Stimulated activated CD4-positive, alpha-beta T cell treated with anti-CD3 and anti-CD28 coated beads, TNF-alpha, amount 100 ng/mL, for 24 hours (primary cell): ENCODE results near the gene SLC16A10.
"Not testable (repeated sequence)": the region's sequence is repeated elsewhere in the genome, so short reads cannot be mapped to it uniquely, and the experiment has no call there.

Experiments used
- DNase-seq, 3 experiments: peaks; one replicate each; pipeline ENCODE4 v3.0.0-alpha.2; 2020; ENCODE audit warnings: low read depth in 3 of 3

Gene SLC16A10

DNA sequence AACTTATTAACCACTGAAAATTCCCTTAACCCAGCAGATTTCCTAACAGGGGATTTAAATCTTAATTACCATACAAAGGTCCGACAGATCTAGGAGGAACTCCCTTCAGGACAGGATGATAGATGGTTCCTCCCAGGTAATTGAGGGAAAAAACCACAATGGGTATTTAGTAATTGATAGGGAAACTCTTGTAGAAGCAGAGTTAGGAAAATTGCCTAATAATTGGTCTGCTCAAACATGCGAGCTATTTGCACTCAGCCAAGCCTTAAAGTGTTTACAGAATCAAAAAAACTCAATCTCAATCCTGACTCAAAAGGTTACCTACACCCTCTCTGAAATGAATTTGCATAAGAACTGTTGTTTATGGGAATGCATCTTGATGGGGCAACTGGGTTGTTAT is 45.4 kb downstream of the SLC16A10 start:
- DNase-seq: not testable (repeated sequence)

DNA sequence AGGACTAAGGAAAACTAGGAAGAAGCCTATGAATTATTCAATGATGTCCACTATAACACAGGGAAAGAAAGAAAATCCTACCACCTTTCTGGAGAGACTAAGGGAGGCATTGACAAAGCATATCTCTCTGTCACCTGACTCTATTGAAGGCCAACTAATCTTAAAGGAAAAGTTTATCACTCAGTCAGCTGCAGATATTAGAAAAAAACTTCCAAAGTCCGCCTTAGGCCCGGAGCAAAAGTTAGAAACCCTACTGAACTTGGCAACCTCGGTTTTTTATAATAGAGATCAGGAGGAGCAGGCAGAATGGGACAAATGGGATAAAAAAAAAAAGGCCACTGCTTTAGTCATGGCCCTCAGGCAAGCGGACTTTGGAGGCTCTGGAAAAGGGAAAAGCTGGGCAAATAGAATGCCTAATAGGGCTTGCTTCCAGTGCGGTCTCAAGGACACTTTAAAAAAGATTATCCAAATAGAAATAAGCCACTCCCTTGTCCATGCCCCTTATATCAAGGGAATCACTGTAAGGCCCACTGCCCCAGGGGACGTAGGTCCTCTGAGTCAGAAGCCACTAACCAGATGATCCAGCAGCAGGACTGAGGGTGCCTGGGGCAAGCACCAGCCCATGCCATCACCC is 47.0 kb downstream of the SLC16A10 start:
- not testable (repeated sequence) for DNase-seq

DNA sequence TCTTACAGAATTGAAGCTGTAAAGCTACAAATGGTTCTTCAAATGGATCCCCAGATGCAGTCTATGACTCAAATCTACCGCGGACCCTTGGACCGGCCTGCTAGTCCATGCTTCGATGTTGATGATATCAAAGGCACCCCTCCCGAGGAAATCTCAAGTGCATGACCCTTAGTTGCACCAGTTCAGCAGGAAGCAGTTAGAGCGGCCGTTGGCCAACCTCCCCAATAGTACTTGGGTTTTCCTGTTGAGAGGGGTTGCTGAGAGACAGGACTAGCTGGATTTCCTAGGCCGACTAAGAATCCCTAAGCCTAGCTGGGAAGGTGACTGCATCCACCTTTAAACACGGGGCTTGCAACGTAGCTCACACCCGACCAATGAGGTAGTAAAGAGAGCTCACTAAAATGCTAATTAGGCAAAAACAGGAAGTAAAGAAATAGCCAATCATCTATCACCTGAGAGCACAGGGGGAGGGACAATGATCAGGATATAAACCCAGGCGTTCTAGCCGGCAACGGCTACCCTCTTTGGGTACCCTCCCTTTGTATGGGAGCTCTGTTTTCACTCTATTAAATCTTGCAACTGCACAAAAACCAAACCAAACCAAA is 50.3 kb downstream of the SLC16A10 start:
- not testable (repeated sequence) for DNase-seq

DNA sequence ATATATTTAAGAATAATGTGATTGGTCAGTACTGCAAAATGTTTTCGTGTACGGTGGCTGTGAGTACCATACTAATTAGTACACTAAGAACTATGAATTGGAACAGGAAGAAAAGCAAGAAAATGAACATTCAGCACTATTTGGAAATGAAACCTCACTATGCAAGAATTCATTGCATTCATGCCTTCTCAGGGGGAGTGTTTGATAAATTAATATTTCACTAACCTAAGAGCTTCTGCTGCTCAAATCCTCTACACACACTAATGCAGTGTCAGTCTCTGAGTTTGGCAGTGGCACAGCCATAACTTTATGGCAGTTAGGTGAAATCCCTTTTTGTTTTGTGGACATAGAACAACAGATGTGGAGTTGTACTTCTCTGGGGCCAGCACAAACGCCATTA is 60.1 kb downstream of the SLC16A10 start:
- no peak for DNase-seq

DNA sequence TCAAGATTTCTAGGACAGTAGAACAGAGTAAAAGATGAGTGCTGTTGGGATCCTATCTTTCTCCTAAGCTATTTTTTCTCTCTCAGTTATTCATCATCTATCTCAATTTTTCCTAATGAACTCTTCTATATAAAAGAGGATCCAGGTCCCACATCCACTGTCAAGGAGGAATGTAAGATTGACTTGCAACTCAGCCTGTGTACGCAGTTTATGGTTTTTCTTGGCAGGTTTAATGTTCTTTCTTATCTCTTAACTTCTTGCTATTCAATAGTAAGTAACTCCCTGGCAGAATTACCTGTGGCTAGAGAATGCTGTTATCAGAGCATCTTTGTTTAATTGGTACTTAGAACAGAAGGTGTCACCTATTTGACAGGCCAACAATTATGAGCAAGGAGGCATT is 60.8 kb downstream of the SLC16A10 start:
- no peak for DNase-seq

DNA sequence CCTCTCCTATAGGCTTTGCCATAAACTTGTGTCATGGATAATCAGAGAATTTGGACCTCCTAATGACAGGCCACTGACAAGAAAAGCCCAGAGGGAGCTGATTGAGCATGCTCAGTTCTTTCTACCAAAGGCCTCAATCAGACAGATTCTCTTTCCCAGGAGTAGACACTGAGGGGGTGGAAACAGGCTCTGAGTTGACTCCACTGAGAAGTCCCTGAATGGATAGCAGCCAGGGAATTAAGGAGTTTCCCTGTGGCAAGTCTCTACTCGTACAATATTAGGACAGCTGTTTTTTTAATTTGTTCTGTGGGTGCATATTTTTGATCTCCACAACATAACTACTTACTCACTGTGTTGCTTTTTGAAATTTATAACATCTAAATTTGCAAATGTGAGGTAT is 63.3 kb downstream of the SLC16A10 start:
- no peak for DNase-seq

DNA sequence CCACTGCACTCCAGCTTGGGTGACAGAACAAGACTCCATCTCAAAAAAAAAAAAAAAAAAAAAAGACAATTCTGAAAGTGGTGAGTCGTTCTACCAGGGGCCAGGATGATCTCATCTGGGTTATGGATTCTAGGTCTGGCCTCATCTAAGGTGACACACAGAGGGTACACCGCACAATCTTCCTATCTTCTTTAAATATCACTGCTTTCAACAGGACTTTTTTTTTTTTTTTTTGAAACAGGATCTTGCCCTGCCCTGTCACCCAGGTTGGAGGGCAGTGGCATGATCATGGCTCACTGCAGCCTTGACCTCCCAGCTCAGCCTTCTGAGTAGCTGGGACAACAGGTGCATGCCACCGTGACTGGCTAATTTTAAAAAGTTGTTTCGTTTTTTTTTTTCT is 67.7 kb downstream of the SLC16A10 start:
- peak in 1 of 3 experiments; percentile 7 for DNase-seq

DNA sequence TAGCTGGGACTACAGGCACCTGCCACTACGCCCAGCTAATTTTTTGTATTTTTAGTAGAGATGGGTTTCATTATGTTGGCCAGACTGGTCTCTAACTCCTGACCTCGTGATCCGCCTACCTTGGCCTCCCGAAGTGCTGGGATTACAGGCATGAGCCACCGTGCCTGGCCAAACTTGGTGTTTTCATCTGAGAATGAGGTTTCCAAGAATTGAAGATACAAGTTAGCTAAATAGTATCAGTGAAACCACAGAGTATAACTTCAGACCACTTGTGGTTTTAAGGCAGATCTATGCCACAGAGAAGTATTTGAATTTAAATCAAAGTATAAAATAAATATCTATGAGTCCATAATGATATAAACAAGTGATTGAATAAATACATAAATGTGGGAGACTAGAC is 70.1 kb downstream of the SLC16A10 start:
- peak in 1 of 3 experiments; percentile 11 for DNase-seq

DNA sequence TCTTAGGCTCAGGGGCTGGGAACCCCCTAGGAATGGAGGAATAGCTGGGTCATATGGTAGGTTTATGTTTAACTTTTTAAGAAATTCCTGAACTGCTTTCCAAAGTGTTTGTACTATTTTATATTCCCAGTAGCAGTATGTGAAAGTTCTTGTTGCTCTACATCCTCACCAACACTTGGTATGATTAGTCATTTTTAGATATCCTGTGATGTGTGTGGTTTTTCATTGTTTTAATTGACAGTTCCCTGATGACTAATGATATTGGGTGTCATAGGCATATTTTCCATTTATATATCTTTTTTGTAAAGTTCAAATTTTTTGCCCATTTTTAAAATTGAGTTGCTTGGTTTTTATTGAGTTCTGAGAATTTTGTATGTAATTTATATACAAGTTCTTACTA is 72.3 kb downstream of the SLC16A10 start:
- no peak for DNase-seq

DNA sequence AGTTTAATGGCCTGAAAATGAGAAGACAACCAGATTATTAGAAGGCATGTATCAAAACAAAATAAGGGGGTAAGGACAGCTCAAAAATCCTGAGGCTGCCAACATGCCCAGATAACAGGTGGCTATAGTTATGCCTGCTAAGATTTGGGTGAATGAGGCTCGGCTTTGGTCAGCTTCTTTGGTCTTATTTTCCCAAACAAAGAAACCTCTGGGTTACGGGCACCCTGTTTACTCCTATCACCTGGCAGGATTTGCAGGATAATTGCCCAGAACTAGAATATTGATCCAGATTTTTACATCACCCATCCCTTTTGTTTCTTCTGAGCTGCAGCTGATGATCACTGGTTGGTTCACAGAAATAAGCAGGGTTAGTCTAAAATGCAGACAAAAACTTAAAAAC is 74.3 kb downstream of the SLC16A10 start:
- no peak for DNase-seq

DNA sequence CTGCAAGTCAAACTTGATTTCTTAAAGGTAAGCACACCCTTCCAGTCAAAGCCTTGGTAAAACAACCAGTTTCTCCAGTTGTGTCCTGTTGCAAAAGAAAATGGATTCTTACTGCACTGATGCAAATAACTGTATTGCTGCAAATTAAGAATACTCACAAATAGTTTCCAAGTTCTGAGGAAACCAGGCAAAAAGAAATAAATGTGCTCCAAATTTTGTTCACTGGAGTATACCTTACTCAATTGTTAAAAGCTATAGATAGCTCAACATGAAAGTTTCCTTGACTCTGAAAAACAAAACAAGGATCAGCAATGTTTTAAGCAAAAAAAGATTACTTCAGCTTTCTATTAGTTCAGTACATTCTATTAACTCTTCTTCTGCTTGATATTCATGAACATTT is 75.2 kb downstream of the SLC16A10 start:
- no peak for DNase-seq

DNA sequence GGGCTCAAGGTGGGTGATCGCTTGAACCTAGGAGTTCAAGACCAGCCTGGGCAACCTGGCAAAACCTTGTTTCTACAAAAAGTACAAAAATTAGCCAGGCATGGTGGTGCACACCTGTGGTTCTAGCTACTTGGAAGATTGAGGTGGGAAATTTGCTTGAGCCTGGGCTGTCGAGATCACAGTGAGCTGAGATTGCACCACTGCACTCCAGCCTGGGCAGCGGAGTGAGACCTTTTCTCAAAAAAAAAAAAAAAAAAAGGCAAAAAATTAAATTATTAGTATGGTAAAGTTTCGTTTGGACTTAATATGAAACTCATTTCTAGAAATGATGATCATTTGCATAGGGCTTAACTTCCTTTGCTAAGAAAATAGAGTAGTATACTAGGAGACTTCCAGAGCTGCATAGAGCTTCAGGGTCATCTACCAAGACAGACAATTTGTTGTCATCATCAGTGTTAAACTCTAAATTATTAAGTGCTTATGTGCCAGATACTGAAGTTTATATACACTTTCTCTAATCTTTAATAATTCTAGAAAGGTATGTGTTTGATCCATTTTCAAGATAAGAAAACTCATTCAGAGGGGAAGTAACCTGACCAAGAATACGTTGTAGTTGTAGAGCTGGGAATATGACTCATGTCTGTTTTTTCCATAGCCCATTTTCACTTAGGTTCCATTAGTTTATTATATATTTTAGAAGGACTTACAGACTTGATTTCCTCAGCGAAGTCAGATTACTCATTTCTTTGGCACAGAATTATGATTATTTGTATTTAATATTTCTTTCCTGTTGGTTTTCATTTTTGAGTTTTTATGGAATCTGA is 84.5 kb downstream of the SLC16A10 start:
- DNase-seq: no peak

DNA sequence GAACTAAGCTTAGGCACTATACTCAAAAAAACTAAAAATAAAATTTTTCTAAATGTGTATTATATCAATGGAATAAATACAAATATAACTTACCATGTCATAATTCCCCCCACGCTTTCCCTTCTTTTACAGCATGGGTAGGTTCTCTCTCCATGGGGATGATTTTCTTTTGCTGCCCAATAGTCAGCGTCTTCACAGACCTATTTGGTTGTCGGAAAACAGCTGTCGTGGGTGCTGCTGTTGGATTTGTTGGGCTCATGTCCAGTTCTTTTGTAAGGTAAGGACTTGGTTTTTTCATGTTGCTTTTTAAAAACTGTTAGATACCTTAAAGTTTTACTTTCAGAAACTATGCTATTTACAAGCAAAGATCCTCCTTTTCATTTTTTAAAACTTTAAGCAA is 85.3 kb downstream of the SLC16A10 start:
- DNase-seq: no peak

DNA sequence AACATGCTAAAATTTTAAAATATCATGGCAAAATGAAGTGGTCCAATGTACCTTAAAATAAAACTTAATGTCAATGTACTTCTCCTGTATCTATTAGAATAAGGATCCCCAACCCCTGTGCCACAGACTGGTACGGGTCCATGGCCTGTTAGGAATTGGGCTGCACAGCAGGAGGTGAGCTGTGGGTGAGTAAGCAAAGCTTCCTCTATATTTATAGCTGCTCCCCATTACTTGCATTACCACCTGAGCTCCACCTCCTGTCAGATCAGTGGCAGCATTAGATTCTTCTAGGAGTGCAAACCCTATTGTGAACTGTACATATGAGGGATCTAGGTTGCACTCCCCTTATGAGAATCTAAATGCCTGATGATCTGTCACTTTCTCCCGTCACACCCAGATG is 86.0 kb downstream of the SLC16A10 start:
- DNase-seq: no peak

DNA sequence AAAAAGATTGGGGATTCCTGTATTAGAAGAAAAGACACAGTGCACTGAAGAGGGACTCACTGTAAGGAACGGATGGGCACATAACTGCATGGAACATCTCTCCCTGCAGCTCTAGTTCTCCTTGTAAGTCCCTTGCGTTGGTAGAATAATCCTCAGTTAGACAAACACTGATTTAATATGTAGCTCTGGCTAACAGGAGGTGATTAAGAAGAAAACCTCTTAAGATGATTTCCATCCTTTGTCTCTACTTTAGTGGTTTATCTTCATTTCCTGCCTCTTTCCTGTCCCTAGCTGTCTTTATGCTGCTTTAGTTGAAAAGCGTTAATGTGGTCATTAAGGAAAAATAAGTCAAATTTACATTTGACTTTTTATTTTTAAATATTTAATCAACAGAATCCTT is 86.6 kb downstream of the SLC16A10 start:
- DNase-seq: no peak

DNA sequence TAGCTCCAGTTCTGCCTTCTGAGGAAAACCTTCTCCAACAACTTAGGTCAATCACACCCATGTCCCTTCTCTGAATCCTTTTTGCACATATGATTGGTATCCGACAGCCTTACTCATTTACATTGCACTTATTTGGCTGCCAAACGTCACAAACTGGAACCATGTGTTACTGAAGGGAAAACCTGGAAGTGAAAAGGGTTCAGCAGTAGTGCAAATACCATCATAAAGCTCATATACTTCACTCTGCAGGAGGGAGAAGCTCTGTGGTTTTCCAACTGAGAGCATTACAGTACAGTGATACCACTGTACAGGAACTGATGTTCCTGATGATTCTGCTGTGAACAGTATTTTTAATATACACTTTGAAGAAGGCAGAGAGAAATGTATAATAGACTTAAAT is 87.8 kb downstream of the SLC16A10 start:
- no peak for DNase-seq

DNA sequence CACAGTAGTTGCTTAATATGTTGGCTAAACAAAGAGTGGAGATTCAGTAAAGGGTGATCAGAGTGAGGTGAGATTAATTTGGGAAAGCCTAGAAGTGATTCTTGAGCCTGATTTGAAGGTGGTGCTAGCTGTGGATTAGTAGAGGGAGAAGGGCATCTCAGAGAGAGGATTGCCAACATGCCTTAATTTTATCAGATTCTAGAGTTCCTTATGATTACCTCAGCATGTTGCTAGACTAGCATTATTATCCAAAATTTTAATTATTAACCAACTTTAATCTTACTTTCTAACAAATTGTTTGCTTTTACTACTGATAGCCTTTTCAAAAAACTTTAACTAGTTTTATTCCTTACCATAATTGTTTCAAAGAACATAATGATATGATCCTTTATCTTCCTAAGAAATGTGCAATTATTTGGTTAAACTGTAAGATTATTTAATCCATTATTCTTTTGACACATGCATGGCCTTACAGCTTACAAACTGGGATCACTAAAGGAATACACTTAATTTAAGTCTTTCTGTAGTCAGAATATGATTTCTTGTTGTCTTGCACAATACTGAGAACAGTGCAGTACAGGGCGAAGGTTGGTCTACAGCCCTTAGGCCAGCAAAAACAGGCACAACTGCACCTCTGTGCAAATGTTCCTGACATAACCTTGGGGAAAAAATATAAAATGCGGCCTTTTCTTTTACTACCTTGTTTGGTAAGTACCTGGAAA is 88.9 kb downstream of the SLC16A10 start:
- DNase-seq: no peak

DNA sequence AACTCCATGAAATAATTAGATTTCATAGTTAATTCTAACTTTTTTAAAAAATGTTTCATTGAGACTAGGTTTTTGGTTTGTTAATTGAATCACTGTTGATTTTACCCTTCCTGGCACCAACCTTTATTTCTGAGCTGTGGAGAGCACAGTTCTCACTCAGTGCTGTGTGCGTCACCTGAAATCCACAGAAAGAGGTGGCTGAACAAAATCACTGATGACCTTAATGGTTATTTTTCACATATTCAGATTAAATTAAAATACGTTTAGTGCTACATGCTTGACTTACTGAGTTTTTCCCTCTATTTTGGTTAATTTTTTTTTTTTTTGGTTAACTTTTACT is 89.4 kb downstream of the SLC16A10 start:
- no peak for DNase-seq

DNA sequence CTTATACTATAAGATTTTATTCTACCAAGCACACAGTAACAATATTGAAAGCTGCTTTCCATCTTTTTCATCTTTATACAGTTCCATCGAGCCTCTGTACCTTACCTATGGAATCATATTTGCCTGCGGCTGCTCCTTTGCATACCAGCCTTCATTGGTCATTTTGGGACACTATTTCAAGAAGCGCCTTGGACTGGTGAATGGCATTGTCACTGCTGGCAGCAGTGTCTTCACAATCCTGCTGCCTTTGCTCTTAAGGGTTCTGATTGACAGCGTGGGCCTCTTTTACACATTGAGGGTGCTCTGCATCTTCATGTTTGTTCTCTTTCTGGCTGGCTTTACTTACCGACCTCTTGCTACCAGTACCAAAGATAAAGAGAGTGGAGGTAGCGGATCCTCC is 89.8 kb downstream of the SLC16A10 start:
- no peak for DNase-seq

DNA sequence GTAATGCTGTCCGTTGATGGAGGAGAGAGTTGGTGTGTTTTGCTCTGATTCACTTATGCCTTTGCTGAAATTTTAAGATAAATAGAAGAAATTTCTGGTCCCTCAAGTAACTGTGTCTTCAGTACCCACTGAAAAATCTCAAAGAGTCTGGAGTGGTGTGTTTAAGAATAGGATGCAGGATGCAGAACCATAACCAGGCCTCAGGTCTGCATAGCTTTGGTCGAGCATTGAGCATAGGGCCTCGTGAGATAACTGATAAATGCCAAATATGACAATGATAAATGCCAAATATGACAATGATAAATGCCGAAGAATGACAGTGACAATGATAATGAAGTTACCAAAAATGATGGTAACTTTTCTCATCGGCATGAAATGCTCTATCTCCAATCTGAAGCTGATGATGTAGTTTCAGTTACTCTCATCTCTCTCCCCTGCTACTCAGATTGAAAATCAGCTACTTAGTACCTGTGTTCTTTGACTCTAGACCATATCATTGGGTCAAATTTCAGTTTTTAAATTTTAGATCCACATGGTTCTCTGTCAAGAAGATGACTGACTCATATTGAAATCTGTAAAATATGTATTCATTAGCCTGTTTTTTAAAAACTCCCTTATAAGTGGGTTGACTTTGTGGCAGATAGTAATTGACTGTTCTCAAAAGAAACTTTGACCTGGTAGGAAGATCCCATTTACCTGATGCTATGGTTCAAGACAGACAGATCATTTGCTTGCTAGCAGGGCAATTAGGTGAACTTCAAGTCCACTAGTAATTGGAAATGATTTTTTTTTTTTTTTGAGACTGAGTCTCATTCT is 96.6 kb downstream of the SLC16A10 start:
- no peak for DNase-seq

DNA sequence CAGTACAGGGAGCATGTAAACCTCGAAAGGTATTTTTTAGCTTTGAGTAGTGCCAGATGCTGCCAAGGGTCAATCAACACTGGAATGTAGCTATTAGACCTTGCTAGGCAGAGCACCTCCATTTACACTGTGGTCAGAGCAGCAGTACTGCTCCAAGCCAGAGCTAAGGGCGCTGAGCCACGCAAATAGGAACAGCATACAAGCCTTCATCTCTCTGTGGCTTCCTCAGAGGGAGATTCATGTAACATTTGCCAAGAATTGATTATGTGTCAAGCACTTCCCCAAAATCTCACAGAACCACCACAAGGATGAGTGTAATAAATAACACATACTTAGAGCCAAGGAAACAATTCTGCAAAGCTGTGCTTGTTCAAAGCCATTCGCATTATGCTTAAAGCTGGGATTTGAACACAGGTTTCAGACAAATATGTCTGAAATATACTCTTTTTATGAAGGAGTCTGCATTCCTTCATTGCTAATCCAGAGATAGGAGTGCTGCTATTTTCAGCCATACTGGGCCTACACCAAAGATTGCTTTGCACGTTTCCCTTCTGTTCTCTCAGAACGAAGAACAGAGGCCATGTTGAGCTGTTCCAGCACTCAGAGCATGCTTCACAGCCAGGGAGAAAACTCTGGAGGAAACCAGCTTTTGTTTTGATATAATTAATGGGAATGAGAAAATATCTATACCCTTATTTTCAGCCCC is 97.7 kb downstream of the SLC16A10 start:
- no peak for DNase-seq
